Activated CD8-positive, alpha-beta memory T cell treated with anti-CD3 and anti-CD28 coated beads, Interleukin-2, amount 50 U/mL, for 1 hour (primary cell): ENCODE results near the gene NPAS2.

Experiments
- DNase-seq: peaks from one replicate; pipeline ENCODE4 v3.0.0-alpha.2; 2020; ENCODE audit errors: extremely low read depth

NPAS2 gene

GRCh38 chr2:100819370-100820272 is at the start of gene NPAS2:
Gene NPAS2 (plus strand): TSS chr2:100820139. CDS start chr2:100904755, 84,616 bp downstream.
- DNase-seq: no peak

- DNase-seq: no peak
These were observed 48.8 kb upstream of the NPAS2 start for GRCh38 chr2:100771125-100771524.

- no peak for DNase-seq
These were observed 46.4 kb upstream of the NPAS2 start for GRCh38 chr2:100773538-100773937.

GRCh38 chr2:100776445-100776844 is 43.5 kb upstream of the NPAS2 start:
- DNase-seq: no peak

- no peak for DNase-seq
These were observed 41.1 kb upstream of the NPAS2 start for GRCh38 chr2:100778637-100779450.

- DNase-seq: no peak
These were observed 40.1 kb upstream of the NPAS2 start for GRCh38 chr2:100779908-100780202.

GRCh38 chr2:100780203-100781008 is 39.5 kb upstream of the NPAS2 start:
- DNase-seq: no peak

GRCh38 chr2:100781009-100781325 is 39.0 kb upstream of the NPAS2 start:
- no peak for DNase-seq

GRCh38 chr2:100781523-100782379 is 38.2 kb upstream of the NPAS2 start:
- DNase-seq: no peak

- DNase-seq: no peak
These were observed 37.5 kb upstream of the NPAS2 start for GRCh38 chr2:100782380-100782878.

GRCh38 chr2:100783987-100784386 is 36.0 kb upstream of the NPAS2 start:
- DNase-seq: no peak

GRCh38 chr2:100784681-100785080 is 35.3 kb upstream of the NPAS2 start:
- DNase-seq: no peak

GRCh38 chr2:100785626-100786296 is 34.2 kb upstream of the NPAS2 start:
- no peak for DNase-seq

GRCh38 chr2:100786297-100786658 is 33.7 kb upstream of the NPAS2 start:
- no peak for DNase-seq

GRCh38 chr2:100786985-100787384 is 33.0 kb upstream of the NPAS2 start:
- DNase-seq: no peak

- no peak for DNase-seq
These were observed 30.6 kb upstream of the NPAS2 start for GRCh38 chr2:100789361-100789760.

GRCh38 chr2:100791294-100791935 is 28.5 kb upstream of the NPAS2 start:
- DNase-seq: no peak

- DNase-seq: no peak
These were observed 28.0 kb upstream of the NPAS2 start for GRCh38 chr2:100791936-100792308.

- DNase-seq: no peak
These were observed 26.7 kb upstream of the NPAS2 start for GRCh38 chr2:100793220-100793619.

GRCh38 chr2:100793982-100794381 is 26.0 kb upstream of the NPAS2 start:
- DNase-seq: no peak
